DOHH2 (cell line): Measurements from ENCODE around the gene PTBP3.

ENCODE experiments used
- H3F3A ChIP-seq: fragments of 200-600 bp; sonication (generic), shearing (Covaris generic); 2 replicates; pipeline ENCODE4 v1.6.0; 2016; ENCODE audit warnings: antibody characterized with exemption, mild to moderate bottlenecking; ENCODE audit not compliant: control insufficient read depth, insufficient read depth
- H3K27ac ChIP-seq: fragments of 200-600 bp; sonication (generic); 2 replicates; pipeline ENCODE4 v1.5.1; 2014; ENCODE audit warnings: low read depth, mild to moderate bottlenecking, low read length, moderate library complexity
- H3K27me3 ChIP-seq: fragments of 200-600 bp; sonication (generic); 2 replicates; pipeline ENCODE4 v1.6.1; 2014; ENCODE audit warnings: mild to moderate bottlenecking, low read length, mixed read lengths; ENCODE audit not compliant: control insufficient read depth
- H3K36me3 ChIP-seq: fragments of 200-600 bp; sonication (generic); 2 replicates; pipeline ENCODE4 v1.6.1; 2014; ENCODE audit warnings: mild to moderate bottlenecking, low read length, moderate library complexity, mixed read lengths; ENCODE audit not compliant: control insufficient read depth
- H3K4me1 ChIP-seq: fragments of 200-600 bp; sonication (generic); 2 replicates; pipeline ENCODE4 v1.6.1; 2014; ENCODE audit warnings: mild to moderate bottlenecking, low read length, mixed read lengths; ENCODE audit not compliant: control insufficient read depth
- H3K4me2 ChIP-seq: fragments of 200-600 bp; sonication (generic); 2 replicates; pipeline ENCODE4 v1.6.0; 2014; ENCODE audit warnings: mild to moderate bottlenecking, low read length, moderate library complexity
- H3K4me3 ChIP-seq: fragments of 200-600 bp; sonication (generic); 2 replicates; pipeline ENCODE4 v1.5.1; 2014; ENCODE audit warnings: mild to moderate bottlenecking, low read length, mixed read lengths
- H3K79me2 ChIP-seq: fragments of 200-600 bp; sonication (generic); 2 replicates; pipeline ENCODE4 v1.6.1; 2014; ENCODE audit warnings: mild to moderate bottlenecking, low read length, mixed read lengths; ENCODE audit not compliant: control insufficient read depth
- H3K9me2 ChIP-seq: fragments of 200-600 bp; sonication (generic); replicated peaks from 2 replicates; pipeline ENCODE4 v1.6.1; 2014; ENCODE audit warnings: mild to moderate bottlenecking, low read length, mixed read lengths; ENCODE audit not compliant: control insufficient read depth
- H3K9me3 ChIP-seq: fragments of 200-600 bp; sonication (generic); 2 replicates; pipeline ENCODE4 v1.6.1; 2014; ENCODE audit warnings: antibody characterized with exemption, low read length, mixed read lengths; ENCODE audit not compliant: control insufficient read depth, insufficient read depth
- H4K20me1 ChIP-seq: fragments of 200-600 bp; sonication (generic); 2 replicates; pipeline ENCODE4 v1.6.0; 2014; ENCODE audit warnings: low read depth, mild to moderate bottlenecking, antibody characterized with exemption, low read length, moderate library complexity; ENCODE audit not compliant: control insufficient read depth, insufficient read depth
- EZH2phosphoT487 ChIP-seq: fragments of 200-600 bp; sonication (generic); IDR thresholded peaks from 2 replicates; pipeline ENCODE4 v1.6.1; 2017; ENCODE audit warnings: borderline replicate concordance, mild to moderate bottlenecking, antibody characterized with exemption, low read length, moderate library complexity, mixed read lengths
- TF ChIP-seq, protein P1 (sequence below): fragments of 200-600 bp; sonication (generic); IDR thresholded peaks from one replicate; pipeline ENCODE4 v1.5.1; 2014; ENCODE audit warnings: antibody characterized with exemption, mild to moderate bottlenecking, low read depth, low read length; ENCODE audit not compliant: poor library complexity, severe bottlenecking

Gene PTBP3

GRCh38 chr9:112364761-112365160 is 31.3 kb upstream of the PTBP3 start:
- peaks cover 4% of the 10 kb centered on the region; the same call in 1 of the 2 replicates for H3K9me3 ChIP-seq
- TF ChIP-seq, protein P1, sequence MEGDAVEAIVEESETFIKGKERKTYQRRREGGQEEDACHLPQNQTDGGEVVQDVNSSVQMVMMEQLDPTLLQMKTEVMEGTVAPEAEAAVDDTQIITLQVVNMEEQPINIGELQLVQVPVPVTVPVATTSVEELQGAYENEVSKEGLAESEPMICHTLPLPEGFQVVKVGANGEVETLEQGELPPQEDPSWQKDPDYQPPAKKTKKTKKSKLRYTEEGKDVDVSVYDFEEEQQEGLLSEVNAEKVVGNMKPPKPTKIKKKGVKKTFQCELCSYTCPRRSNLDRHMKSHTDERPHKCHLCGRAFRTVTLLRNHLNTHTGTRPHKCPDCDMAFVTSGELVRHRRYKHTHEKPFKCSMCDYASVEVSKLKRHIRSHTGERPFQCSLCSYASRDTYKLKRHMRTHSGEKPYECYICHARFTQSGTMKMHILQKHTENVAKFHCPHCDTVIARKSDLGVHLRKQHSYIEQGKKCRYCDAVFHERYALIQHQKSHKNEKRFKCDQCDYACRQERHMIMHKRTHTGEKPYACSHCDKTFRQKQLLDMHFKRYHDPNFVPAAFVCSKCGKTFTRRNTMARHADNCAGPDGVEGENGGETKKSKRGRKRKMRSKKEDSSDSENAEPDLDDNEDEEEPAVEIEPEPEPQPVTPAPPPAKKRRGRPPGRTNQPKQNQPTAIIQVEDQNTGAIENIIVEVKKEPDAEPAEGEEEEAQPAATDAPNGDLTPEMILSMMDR, result no peak
- no peak for TF ChIP-seq EZH2phosphoT487

DNA sequence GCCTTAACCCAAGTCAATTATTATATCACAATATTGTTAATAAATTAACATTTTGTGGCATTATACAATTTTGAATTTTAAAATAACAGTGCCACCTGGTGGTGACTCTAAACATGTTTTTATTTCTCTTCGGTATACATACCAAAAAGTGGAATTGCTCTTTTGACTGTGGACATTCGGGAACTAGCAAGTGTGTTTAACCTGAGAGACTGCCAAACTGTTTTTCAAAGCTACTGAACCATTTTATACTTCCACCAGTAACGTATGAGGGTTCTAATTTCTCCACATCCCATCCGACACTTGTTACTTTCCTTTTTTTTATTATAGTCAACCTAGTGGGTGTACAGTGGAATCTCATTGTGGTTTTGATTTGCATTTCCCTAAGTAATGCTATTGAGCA is 28.2 kb upstream of the PTBP3 start:
- no peak overlapping the region for H3K27ac ChIP-seq
- no peaks in the 10 kb centered on the region for H3K9me2 ChIP-seq
- no peaks in the 10 kb centered on the region for H3K36me3 ChIP-seq
- peaks cover 6% of the 10 kb centered on the region for H3K4me1 ChIP-seq
- H3K9me3 ChIP-seq, result no peaks in the 10 kb centered on the region
- no peaks in the 10 kb centered on the region for H3K79me2 ChIP-seq
- H3K4me3 ChIP-seq, result no peak overlapping the region
- no peaks in the 10 kb centered on the region for H4K20me1 ChIP-seq
- H3K27me3 ChIP-seq, result no peaks in the 10 kb centered on the region
- TF ChIP-seq, protein P1, result peak; percentile 54
- TF ChIP-seq EZH2phosphoT487, result no peak
- H3K4me2 ChIP-seq, result peak overlapping the region; percentile 47
- H3F3A ChIP-seq, result no peaks in the 10 kb centered on the region

More at GRCh38 chr9:112364761-112365160, 31.3 kb upstream of the PTBP3 start:
- Histone ChIP-seq H3K4me3 (no peak overlapping the region), H3K4me2 (no peak overlapping the region), H3K4me1 (peaks cover 6% of the 10 kb centered on the region), H3F3A (no peaks in the 10 kb centered on the region), H4K20me1 (no peaks in the 10 kb centered on the region), H3K27me3 (no peaks in the 10 kb centered on the region), H3K36me3 (no peaks in the 10 kb centered on the region), H3K9me2 (no peaks in the 10 kb centered on the region), H3K27ac (no peak overlapping the region), H3K79me2 (no peaks in the 10 kb centered on the region)

GRCh38 chr9:112360047-112360804 is 26.8 kb upstream of the PTBP3 start:
- H3K9me3 ChIP-seq, result no peaks in the 10 kb centered on the region
- TF ChIP-seq, protein P1, result no peak
- no peak for TF ChIP-seq EZH2phosphoT487
- H3K36me3 ChIP-seq, result no peaks in the 10 kb centered on the region
- no peaks in the 10 kb centered on the region for H3K27me3 ChIP-seq
- no peaks in the 10 kb centered on the region for H4K20me1 ChIP-seq
- H3K4me1 ChIP-seq, result peaks cover 6% of the 10 kb centered on the region
- no peak overlapping the region for H3K27ac ChIP-seq
- no peak overlapping the region for H3K4me3 ChIP-seq
- H3K9me2 ChIP-seq, result no peaks in the 10 kb centered on the region
- H3K79me2 ChIP-seq, result no peaks in the 10 kb centered on the region
- no peak overlapping the region for H3K4me2 ChIP-seq
- H3F3A ChIP-seq, result no peaks in the 10 kb centered on the region
